Stimulated activated CD4-positive, alpha-beta T cell treated with anti-CD3 and anti-CD28 coated beads, Interleukin-2, amount 100 ng/mL, for 48 hours (primary cell): ENCODE measurements around the gene SYT8.

ENCODE experiments used
- DNase-seq, 2 donors: peaks; one replicate each; pipeline ENCODE4 v3.0.0-alpha.2; 2020

The SYT8 gene

DNA sequence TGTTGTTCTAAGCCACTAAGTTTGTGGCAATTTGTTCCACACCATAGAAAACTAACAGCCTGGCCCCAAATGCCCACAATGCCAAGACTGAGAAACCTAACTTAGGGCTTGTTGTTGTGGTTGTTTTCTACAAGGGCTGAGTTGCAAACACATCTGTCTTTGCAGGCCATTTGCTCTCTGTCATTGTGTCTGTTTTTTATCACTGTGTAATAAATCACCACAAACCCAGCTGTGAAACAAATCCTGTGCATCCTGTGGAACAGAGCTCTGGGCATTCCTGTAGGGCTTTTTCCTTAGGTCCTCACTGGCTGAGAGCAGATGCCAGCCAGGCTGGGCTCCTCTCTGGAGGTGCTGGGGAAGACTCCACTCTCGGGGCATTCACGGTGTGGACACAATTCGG lies 15.7 kb upstream of the SYT8 start:
- DNase-seq: no peak

DNA sequence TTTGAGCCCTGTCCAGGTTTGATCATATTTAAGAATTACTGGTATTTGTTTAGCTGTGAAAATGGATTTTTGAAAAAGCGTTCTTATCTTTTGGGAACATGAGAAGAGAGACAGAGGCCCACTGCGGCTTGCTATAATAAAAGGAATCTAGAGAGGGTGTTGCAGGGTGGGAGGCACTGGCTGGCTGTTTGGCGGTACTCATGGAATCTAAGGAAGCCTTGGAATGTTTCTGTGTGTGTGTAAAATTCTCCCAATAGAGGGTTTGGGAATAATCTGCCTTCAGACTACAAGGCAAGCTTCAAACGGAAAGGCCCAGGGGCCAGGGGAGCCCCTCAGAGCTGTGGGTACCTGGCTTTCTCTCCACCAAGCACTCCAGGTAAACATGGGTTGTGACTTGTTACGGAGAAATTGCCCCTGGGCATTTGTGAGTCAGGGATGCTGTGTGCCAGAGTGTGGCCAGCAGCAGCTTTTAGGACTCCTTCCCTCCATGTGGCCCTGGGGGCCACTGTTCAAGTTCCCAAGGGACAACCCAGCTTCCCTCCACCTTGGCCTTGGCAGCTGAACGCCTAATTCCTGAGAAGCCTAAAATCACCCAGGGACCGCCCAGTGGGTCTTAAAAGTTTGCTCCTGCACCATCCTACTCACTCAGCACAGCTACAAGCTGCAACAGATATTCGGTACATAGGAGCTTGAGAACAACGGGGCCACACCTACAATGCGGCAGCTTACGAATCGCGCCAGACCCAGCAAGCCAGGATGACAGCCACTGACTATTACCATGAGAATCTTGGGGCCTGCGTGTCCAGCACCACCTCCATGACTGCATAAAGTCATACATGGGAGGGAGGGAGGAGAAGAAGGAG lies 14.1 kb upstream of the SYT8 start:
- DNase-seq: no peak

DNA sequence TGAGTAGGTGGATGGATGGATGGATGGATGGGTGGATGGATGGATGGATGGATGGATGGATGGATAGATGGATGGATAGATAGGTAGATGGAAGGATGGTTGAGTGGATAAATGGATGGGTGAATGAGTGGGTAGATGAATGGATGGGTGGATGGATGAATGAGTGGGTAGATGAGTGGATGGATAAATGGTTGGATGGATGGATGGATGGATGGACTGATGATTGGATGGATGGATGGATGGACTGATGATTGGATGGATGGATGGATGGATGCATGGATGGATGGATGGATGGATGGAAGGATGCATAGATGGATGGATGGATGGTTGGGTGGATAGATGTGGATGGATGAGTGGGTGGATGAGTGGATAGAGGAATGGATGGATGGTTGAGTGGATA lies 13.2 kb upstream of the SYT8 start:
- DNase-seq: no peak

DNA sequence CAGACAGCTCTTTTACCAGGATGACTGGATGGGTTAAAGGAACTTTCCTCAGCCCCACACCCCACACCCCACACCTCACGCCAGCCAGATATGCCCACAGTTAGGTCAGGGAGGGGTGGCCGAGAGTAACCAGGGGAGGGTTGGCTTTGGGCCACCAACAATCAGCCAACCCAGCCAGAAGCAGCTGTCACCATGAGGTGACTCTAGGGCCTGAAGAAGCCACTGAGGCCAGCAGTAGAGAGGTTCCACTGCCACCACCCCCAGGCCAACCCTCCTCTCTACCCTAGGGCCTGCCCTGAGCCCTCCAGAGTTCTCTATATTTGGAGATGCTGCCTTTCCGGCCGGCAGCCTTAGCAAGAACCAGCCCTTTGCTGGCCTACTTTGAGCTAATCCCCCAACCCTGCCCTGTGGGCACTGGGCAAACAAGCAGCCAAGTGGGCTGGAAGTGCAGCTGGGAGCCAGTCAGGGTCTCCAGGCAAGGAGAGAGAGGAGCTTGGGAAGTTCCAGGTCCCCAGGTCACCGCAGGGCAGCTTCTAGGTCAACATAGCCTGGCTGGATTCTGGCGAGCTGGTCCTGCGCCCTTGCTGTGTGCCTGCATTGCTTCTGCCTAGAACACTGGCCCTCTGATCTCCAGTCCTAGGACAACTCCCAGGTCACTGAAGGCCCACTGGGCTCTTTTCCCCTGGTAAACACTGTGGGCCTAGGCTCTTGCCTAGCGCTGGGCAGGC lies 12.0 kb upstream of the SYT8 start:
- no peak for DNase-seq

DNA sequence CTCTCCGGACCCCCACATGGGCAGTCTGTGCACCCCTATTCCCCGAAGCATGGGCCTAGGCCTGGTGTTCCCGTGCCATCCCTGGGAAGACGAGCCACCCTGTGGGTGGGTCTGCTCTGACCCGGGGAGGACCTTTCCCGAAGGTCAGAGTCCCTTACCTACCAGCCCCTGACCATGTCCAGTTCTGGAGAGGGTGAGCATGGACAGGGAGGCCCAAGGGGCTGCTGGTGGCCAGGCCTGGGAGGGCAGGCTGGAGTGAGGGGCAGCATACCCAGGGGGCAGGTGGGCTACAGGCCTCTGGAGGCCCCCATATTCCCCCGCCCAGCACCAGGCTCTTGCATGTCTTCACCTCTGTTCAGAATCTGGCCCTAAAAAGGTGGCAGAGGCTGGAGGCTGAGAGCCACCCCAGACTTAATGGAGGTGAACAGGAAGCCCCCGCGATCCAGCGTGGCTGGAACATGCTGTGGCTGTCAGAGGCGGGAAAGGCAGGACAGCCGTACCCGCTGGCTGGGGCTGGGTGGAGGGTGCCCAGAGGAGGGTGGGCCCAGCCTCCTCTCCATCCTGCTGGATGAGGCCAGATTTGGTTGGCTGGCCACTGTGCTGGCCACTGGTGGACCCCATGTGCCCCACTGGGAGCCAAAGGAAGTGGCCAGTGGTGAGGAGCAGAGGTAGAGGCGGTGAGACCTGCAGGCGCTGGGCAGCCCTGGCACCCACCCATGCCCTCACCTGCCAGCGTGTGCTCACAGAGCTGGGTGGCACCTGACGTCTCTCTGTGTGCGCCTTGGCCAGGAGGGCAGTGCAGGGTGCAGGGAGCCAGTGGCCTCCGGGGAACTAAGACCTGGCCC lies 11.2 kb upstream of the SYT8 start:
- no peak for DNase-seq

DNA sequence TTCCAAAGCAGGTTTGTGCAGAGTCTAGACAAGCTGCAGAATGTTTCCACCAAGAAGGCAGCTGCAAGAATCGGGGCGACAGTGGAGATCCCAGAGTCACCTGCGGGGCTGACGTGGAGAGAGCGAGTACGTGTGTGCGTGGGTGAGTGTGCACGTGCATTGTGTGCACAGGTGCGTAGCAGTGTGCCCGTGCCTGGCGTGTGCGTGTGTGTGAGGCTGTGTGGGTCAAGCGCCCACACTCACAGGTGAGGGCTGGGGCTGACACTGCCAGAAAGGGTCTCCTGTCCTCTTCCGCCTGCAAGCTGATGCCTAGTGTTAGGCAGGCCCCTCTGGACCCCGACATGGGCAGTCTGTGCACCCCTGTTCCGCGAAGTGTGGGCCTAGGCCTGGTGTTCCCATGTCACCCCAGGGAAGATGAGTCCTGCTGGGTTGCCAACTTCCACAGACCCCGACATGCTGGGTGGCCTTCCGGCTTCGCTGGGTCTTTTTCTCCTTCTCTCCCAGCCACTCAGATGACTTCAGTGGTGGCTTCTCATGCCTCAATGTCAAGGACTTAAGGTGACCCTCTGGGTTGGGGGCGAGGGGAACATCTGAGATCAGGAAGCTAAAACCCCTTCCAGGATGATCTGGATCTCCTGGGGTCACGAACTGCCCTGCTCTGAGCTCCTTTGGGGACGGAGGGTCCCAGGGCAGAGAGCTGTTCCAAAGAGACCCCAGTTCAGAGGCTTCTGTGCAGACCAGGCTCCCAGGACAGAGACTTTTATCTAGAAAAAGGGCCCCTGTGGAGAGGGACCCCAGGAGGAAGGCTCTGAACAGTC lies 10.4 kb upstream of the SYT8 start:
- DNase-seq: no peak

DNA sequence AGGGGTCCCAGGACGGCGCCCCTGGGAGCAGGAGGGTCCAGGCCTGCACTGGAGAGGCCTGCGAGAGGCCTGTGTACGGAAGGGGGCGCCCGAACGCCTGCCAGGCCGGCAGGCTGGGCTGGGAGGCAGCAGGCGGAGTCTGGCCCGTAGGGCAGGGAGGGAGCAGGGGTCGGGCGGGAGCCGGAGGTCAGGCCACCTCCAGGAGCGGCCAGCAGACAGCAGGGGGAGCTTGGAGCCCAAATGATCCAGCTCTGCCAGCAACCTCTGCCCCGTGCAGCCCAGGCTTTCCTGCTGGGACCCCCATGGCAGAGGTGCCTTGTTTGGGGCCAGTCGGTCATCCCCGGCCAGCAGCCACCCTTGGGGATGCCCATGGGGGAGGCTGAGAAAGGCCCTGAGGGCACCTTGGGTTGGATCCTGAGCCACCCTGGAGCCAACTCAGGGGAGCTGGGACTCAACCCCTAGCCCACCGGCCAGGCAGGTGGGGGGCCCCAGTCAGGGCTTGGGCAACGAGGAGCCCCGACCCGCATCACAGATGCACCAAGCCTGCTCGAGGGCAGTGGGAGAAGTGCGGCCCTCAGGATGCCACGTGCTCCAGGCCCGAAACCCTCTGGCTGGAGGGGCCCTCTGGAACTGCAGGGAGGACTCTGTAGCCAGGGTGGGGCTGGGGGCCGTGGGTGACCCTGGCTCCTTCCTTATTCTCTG lies 9.6 kb upstream of the SYT8 start:
- no peak for DNase-seq

DNA sequence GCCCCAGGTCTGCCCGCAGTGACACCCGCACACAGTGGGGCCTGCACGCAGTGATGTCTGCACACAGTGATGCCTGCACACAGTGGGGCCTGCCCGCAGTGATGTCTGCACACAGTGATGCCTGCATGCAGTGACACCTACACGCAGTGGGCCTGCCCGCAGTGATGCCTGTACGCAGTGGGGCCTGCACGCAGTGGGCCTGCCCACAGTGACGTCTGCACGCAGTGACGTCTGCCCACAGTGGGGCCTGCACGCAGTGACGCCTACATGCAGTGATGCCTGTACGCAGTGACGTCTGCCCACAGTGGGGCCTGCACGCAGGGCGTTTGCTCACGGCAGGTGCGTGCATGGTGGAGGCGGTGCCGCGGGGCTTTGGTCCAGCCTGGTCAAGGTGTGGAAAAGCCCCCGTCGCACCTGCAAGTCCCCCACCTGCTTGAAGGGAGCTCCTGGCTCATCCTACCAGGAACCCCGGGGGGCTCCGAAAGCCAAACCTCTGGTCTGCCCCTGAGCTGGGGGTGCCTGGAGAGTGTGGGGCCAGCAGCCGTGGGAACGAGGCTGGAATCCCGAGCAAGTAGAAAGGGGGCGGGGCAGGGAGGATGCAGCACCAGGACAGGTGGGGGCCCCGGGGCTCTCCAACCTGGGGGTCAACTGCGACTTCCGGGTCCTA lies 8.9 kb upstream of the SYT8 start:
- no peak for DNase-seq

DNA sequence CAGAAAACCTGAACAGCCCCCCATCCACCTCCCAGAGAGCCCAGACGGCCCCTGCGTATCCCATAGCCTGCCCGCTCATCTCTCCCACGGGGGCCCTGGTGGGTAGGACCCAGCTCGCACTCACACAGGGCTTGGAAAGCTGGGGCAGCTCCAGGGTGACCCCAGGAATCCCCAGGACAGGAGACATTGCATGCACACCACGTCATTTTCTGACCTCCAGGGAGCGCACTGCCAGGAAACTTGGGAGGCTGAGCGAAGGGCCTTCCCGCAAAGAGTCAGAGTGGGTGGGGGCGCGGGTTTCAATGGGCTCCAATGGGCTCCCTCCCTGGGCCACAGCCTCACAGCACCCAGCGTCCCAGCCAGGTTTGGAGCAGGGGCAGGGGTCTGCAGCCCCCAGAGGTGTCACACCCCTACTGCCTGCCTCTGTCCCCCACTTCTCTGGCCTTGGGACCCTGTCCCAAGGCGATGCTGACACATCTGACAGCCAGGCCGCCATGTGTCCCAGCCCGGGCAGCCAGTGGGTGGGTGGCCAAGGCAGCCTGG lies 8.2 kb upstream of the SYT8 start:
- DNase-seq: no peak

DNA sequence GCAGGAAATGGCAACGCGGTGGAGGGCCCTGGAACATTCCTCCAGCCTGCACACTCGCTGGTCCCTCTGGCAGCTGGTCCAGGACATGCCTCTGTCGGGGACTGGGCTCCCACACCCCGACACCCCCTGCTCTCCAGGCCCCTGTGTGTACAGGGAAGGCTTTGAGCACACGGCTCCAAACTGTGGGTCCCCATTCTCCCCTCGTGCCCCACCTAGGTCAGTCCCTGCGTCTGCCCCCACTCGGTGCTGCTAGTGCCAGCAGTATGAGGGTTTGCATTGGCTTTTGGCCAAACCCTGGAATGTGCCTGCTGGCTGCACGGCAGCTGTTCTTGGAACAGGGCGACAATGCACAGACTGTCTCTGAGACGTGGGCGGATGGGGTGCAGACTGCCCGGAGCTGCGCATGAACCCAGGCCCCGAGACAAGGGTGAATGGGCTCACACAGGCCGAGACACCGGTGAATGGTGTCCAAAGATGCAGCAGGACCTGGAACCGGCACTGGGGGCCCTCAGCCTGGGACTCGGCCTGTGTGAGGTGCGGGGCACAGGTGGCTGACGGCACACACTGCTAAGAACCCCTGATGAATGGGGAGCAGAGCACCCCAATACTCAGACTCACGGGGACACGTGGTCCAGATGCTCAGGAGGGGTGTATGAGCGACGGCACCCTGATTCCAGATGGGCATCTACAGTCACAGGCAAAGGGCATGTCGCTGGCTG lies 7.5 kb upstream of the SYT8 start:
- DNase-seq: no peak

DNA sequence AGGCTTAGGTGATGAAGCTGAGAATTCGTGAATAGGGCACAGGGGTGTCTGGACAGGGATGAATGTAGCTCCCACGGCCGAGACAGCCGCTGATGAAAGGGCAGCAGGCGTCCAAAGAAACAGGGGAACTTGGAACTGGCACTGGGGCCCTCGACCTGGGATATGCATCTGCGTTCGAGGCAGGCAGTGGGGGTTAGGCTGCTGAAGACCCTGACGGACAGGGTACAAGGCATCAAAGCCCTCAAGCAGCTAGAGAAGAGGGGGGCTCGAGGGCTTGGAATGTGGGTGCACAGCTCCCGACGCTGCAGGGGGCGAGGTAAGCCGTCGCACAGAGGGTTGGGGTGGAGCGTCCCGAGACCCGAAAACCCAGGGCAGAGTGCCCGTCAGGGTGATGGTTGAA lies 6.9 kb upstream of the SYT8 start:
- no peak for DNase-seq

DNA sequence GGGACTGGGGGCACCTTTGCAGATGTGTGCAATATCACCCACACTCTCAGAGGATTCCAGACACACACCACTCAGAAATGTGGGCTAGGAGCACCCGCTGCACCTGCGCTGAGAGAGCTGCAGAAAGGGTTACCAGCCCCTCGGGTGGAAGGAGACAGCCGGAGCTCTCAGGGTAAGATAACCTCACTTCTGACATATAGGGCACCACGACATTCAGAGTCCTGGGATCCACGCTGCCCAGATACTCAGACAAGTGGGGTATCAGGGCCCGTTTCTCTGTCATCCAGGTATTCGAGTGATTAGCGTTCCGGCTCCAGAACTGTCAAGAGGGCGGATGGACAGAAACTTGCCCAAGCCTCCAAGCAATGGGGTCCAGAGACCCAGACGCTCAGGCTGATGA lies 6.2 kb upstream of the SYT8 start:
- no peak for DNase-seq

DNA sequence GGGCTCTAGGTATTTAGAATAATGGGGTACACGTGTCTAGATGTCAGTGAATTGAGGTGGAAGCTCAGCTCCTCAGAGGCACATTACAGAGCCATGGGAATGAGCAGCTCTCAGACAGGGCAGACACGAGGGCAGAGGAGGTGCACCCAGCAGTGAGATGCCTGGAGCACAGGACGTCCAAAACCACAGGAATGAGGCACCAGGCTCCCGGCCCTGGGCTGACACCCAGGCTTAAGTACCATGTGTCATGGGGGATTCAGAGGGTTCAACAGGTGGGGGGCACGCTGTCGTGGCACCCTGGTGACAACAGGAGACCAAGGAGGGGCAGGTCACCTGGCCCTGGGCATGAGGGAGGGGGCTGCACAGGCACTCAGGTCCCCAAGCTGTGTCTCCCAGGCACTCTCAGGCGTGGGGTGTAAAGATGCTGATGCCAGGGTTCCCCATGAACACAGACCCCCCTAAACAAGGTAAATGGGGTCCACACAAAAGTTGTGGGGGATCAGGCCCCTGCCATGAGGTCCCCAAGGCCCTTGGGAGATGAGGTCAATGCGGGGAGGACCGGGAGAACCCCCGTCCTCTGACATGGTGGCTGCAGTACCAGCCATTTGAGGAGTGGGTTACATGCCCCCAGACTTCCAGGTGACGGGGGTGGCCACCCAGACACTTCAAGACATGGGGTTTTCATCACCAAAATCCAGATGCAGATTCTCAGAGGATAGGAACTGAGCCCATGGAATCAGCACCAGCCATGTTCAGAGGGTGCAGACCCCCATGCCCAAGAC lies 5.6 kb upstream of the SYT8 start:
- DNase-seq: no peak

DNA sequence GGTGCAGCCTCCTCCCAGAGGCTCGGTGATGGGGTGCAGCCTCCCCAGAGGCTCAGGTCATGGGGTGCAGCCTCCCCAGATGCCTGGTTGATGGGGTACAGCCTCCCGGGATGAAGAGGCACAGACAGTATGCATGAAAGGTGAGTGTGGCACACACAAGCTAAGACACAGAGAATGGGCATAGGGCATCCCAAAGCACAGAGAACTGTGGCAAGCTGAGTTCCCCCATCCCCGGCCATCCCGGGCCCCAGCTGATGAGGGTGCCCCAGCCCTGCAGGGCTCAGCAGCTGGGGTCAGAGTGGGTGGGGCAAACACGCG lies 4.8 kb upstream of the SYT8 start:
- no peak for DNase-seq

DNA sequence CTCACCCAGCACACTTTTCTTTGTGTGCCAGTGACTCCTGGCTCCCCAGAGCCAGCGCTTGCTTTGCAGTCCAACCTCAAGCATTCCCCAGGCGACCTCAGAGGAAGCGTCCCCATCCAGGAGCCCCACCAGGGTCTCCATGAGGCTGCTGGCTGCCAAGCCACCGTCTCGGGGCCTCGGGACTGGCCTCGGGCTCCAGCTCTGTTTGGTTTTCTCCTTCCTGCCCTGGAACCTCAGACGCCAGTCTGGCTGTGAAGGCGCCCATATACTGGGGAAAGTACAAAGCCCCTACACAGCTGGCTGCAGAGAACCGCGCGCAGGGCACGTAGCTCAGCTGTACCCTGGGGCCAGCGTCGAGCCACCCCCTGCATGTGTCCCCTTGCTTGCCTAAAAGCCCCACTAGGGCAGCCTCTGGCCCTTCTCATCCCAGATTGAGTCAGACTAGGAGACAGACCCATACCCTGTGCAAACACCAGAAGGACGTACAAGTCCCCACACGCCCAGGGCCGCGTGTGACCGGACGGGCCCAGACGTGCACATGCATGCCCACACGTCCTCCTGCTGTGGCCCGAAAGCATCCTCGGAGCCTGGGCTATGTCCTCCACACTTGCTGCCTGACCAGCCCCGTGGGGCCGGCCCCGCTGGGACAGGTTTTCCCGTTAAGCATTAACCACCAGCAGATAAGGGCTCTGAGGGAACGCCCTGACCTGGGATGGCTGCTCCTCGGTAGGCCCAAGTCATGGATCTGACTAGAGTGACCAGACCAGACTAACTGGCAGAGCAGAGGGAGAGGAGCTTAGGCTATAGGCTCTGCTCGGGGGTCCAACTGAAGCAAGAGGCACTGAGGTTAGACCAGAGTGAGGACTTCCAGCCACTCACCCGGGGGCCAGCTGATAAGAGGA lies 4.2 kb upstream of the SYT8 start:
- no peak for DNase-seq

DNA sequence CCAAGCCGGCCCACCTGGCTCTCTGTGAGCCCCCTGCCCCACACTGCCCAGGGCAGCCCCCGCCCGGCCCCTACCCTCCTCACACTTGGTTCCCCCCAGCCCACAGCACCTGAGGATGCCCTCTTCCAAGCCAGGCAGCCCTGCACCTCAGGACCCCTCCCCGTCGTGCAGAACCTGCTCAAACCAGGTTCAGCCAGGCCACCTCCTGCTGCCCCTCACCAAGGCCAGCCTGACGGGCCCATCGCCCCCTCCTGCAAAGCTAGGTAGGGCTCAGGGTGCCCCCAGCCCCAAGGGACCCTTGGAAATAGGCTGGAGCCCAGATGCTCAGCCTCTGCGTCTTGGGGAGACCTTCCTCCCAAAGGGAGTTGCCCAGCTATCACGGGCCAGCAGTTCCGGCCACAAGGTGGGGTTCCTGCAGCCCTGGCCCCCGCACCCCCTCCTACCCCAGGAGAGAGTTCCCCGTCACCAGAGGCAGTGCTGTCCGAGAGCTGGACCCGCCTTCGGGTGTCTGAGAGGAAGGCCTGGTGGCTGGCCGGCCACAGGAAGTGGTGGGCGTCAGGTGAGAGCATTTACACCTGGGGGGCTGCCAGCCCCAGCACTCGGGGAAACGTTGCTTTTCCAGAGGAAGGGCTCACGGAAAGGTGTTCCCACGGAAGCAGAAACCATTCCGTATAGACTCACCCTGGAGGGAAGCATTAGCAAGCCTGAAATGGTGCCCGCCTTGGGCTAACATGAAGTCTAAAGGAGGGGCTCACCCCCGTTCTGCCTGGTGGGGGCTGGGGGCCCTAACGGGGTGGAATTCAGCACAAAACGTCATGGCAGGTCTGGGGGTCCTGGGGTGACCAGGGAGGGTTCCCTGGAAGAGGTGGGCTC lies 3.2 kb upstream of the SYT8 start:
- DNase-seq: no peak

DNA sequence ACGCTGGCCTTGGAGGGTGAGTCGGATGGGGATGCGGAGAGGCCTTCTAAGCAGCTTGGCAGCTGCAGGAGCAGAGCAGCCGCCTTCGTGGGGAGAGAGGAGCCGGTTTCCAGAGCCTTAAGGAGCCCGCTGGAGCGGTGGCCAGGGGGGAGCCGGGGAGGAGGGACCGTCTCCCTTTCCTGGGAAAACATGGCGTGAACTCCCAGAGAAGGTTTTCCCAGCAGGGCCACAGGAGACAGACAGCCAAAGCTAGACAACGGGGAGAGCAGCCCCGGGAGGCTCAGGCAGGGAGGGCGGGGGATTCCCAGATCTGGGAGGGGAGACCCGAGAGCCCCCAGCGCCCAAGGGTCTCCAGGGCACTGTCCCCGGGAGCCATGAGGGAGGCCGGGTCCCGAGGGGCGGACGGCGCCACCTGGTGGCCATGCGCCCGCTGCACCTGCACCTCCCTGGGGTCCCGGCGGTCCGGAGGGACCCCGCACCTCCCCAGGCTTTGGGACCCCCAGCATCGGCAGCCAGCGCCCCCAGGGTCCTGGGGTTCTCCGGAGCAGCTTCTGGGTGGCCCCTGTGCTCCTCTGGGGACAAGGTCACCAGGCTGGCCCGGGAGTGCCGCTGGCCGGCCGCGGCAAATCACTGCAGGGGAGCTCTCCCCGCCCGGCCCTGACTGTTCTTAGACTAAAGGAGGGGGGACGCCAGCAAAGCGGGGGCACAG lies 2.4 kb upstream of the SYT8 start:
- peak; percentile 60 to 72 for DNase-seq
